ENCODE measurements around the gene SRBD1.
A peak's percentile ranks its signal among the peaks of the same experiment; 100 is the strongest.

Gene SRBD1

DNA sequence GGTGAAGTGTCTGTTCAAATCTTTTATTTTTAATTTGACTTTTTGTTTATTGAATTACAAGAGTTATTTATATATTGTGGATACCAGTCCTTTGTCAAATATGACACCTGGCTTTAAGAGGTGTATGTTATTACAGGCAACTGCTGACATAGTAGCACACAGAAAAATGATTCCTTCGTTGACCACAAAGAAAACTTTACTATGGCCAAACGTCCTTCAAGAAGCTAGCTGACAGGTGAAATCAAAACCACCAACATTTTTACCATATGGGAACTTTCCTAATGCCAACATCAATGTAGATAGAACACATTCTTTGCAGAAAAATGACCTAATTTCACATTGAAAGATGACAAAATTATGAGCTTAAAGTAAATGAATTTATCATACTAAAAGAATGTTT is 6.4 kb upstream of the SRBD1 start:
- no peak overlapping the region for H3K27ac ChIP-seq
- TF ChIP-seq, protein P1, sequence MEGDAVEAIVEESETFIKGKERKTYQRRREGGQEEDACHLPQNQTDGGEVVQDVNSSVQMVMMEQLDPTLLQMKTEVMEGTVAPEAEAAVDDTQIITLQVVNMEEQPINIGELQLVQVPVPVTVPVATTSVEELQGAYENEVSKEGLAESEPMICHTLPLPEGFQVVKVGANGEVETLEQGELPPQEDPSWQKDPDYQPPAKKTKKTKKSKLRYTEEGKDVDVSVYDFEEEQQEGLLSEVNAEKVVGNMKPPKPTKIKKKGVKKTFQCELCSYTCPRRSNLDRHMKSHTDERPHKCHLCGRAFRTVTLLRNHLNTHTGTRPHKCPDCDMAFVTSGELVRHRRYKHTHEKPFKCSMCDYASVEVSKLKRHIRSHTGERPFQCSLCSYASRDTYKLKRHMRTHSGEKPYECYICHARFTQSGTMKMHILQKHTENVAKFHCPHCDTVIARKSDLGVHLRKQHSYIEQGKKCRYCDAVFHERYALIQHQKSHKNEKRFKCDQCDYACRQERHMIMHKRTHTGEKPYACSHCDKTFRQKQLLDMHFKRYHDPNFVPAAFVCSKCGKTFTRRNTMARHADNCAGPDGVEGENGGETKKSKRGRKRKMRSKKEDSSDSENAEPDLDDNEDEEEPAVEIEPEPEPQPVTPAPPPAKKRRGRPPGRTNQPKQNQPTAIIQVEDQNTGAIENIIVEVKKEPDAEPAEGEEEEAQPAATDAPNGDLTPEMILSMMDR (IDR thresholded peaks at IDR 0.05), result no peak
- TF ChIP-seq ZFX (IDR thresholded peaks at IDR 0.05; ENCODE audit: borderline replicate concordance), result no peak

DNA sequence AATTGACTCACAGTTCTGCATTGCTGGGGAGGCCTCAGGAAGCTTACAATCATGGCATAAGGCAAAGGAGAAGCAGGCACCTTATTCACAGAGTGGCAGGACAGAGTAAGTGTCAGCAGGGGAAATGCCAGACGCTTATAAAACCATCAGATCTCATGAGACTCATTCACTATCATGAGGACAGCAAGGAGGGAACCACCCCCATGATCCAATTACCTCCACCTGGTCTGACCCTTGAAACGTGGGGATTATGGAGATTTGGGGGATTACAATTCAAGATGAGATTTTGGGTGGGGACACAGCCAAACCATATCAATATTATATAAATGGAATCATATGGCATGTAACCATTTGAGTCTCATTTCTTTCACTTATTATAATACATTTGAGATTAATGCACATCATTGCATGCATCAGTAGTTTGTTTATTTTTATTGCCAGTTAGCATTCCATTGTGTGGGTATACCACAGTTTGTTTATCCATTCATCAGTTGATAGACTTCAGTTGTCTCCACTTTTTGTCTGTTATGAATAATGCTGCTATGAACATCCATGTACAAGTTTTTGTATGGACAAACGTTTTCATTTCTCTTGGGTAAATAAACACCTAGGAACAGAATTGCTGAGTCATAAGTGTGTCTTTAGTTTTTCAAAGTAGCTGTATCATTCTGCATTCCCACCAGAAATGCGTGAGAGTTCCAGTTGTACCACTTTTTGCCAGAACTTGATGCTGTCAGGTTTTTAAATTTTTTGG is 5.8 kb upstream of the SRBD1 start:
- no peak overlapping the region for H3K27ac ChIP-seq
- TF ChIP-seq ZFX (IDR thresholded peaks at IDR 0.05; ENCODE audit: borderline replicate concordance), result no peak
- TF ChIP-seq, protein P1 (IDR thresholded peaks at IDR 0.05), result no peak

DNA sequence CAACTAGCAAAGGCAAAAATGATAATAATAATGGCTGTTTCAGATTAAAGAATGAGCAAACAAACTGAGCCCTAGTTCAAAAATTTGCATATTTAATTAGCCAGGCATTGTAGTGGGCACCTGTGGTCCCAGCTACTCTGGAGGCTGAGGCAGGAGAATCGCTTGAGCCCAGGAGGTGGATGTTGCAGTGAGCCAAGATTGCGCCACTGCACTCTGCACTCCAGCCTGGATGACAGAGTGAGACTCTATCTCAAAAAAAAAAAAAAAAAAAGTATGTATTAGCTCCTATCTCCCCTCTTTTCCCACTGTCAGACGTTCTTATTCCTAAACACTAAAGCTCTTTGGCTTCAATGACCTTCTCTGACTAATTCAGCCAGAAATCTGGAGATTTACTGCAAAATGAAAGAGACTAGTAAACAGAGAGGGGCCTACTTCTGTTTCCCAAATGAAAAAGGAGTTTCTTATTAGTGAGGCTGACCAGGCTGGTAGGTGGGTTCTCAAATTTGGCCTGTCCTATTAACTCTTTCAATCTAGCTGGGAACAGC is 3.9 kb upstream of the SRBD1 start:
- no peak overlapping the region for H3K27ac ChIP-seq
- no peak for TF ChIP-seq ZFX (IDR thresholded peaks at IDR 0.05; ENCODE audit: borderline replicate concordance)
- TF ChIP-seq, protein P1 (IDR thresholded peaks at IDR 0.05), result no peak

DNA sequence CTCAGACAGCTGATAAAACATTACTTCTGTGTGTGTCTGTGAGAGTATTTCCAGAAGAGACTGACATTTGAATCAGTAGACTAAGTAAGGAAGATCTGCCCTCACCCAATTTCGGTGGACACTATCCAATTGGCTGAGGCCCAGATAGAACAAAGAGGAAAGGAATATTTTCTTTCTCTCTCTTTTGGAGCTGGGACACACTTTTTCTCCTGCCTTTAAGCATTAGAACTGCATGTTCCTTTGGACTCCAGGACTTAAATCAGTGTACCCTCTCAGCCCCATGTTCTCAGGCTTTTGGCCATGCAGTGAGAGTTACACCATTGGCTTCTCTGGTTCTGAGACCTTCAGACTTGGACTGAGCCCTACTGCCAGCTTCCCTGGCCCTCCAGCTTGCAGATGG is 3.3 kb upstream of the SRBD1 start:
- no peak overlapping the region for H3K27ac ChIP-seq
- no peak for TF ChIP-seq ZFX (IDR thresholded peaks at IDR 0.05; ENCODE audit: borderline replicate concordance)
- TF ChIP-seq, protein P1 (IDR thresholded peaks at IDR 0.05), result no peak

DNA sequence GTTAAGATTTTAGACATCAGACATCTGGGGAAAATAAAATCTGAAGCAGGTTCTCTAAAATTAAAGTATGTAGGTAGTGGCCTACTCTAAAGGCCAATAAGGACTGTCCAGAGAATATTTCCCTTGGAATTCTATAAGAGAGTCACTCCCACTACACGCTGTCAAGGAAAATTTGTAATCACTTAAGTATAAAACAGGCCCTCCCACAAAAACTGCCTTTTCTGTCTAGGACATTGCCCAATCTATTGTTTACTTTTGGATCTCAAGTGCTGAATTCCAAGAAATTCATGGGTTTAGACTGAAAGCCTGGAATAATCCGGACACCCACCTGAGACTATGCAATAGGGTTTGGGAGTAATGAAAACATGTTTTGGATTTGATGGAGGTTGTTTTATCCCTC is 1.7 kb upstream of the SRBD1 start:
- H3K27ac ChIP-seq, result no peak overlapping the region
- TF ChIP-seq, protein P1 (IDR thresholded peaks at IDR 0.05), result no peak
- TF ChIP-seq ZFX (IDR thresholded peaks at IDR 0.05; ENCODE audit: borderline replicate concordance), result no peak

DNA sequence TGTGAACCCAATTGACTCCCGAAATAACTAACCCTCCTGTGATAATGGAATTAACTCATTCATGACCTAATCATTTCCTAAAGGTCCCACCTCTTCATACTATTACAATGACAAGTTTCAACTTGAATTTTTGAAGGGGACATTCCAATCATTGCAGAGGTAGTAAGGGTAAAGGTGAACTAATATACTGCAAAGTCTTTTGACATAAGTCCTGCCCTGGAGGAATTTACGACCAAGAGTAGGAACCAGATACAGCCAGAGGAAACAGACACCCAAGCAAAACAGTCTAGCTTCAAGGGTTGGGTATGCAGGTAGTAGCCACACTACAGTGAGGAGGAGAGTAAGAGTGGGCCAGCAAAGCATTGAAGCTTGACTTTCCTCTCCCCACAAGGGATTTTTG is 1.2 kb upstream of the SRBD1 start:
- TF ChIP-seq, protein P1 (IDR thresholded peaks at IDR 0.05), result no peak
- no peak for TF ChIP-seq ZFX (IDR thresholded peaks at IDR 0.05; ENCODE audit: borderline replicate concordance)
- no peak overlapping the region for H3K27ac ChIP-seq

DNA sequence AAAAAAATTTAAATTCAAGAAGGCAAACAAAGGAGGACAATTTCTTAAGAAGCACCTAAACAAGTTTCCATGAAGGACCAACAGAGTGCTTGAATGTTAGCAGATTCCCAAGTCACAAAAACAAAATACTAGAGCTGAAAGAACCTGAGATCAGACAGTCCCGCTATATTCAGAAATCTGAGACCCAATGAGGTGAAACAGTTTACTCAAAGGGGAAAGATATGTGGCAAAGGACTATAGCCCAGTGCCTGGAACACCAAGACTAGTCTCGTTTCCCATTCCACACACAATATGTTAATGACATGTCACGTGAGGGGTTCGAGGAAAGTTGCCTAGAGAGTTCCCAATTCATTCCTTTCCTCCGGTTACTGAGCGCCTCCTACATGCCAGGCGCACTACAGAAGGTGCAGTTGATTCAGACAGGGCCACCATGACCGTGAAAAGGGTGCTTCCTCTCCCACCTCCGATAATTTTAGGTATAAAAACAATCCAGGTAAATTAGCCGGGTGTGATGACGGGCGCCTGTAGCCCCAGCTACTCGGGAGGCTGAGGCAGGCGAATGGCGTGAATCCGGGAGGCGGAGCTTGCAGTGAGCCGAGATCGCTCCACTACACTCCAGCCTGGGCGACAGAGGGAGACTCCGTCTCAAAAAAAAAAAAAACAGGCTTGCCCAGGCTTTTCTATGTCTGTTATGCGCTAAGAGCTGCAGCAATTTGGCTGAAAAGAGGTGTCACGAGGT is 617 bp downstream of the SRBD1 start:
- TF ChIP-seq ZFX (IDR thresholded peaks at IDR 0.05; ENCODE audit: borderline replicate concordance), result no peak
- TF ChIP-seq, protein P1 (IDR thresholded peaks at IDR 0.05), result peak; percentile 42
- H3K27ac ChIP-seq, result peak overlapping the region; percentile 80

Data from 22Rv1 (cell line).